NCI-H226 (cell line): ENCODE measurements around the gene ACVR1B.

Source experiments
- DNase-seq: peaks from one replicate; pipeline ENCODE4 v3.0.0-alpha.2; 2015

ACVR1B gene

GRCh38 chr12:52023976-52024688, 72.6 kb downstream of the ACVR1B start:
- DNase-seq = no peak

- DNase-seq = peak; percentile 81
Observed at GRCh38 chr12:52024845-52025230, 73.3 kb downstream of the ACVR1B start.

- DNase-seq = no peak
Observed at GRCh38 chr12:52026263-52026662, 74.8 kb downstream of the ACVR1B start.

GRCh38 chr12:52027085-52027843, 75.8 kb downstream of the ACVR1B start:
- DNase-seq = no peak

GRCh38 chr12:52029685-52030084, 78.2 kb downstream of the ACVR1B start:
- peak; percentile 57 for DNase-seq

- peak; percentile 60 for DNase-seq
Observed at GRCh38 chr12:52032446-52032803, 80.9 kb downstream of the ACVR1B start.

- peak; percentile 100 for DNase-seq
Observed at GRCh38 chr12:52032804-52033445, 81.4 kb downstream of the ACVR1B start.

- DNase-seq = no peak
Observed at GRCh38 chr12:52033446-52034140, 82.1 kb downstream of the ACVR1B start.

GRCh38 chr12:52035190-52035589, 83.7 kb downstream of the ACVR1B start:
- no peak for DNase-seq

- DNase-seq = no peak
Observed at GRCh38 chr12:52035926-52036325, 84.4 kb downstream of the ACVR1B start.

- DNase-seq = peak; percentile 63
Observed at GRCh38 chr12:52036587-52037171, 85.2 kb downstream of the ACVR1B start.

- DNase-seq = no peak
Observed at GRCh38 chr12:52037248-52037861, 85.9 kb downstream of the ACVR1B start.

GRCh38 chr12:52038447-52038846, 86.9 kb downstream of the ACVR1B start:
- DNase-seq = no peak

GRCh38 chr12:52041035-52041434, 89.5 kb downstream of the ACVR1B start:
- no peak for DNase-seq

- peak; percentile 71 for DNase-seq
Observed at GRCh38 chr12:52041695-52042123, 90.2 kb downstream of the ACVR1B start.

GRCh38 chr12:52042706-52043385, 91.3 kb downstream of the ACVR1B start:
- DNase-seq = no peak

GRCh38 chr12:52043386-52044212, 92.1 kb downstream of the ACVR1B start:
- DNase-seq = no peak

- DNase-seq = peak; percentile 83
Observed at GRCh38 chr12:52044292-52044983, 92.9 kb downstream of the ACVR1B start.

- no peak for DNase-seq
Observed at GRCh38 chr12:52045794-52046199, 94.3 kb downstream of the ACVR1B start.
